HepG2 (cell line): ENCODE data around the gene KLHL21. TPM values are rescaled to one million over a fixed set of nuclear protein-coding genes. Genes with fewer than 3 reads are reported as not detected.

Experiments
- CAMTA2 ChIP-seq: sonication (generic); formaldehyde crosslinking; IDR thresholded peaks from 2 replicates; pipeline ENCODE4 v1.4.0; 2020; ENCODE audit warnings: mild to moderate bottlenecking, missing genetic modification reagents, borderline replicate concordance
- CREB1 ChIP-seq, 2 experiments: fragments of 450-650 bp in 1 of 2; IDR thresholded peaks; 2 replicates each; pipeline ENCODE4 v1.6.1; 2016 to 2017; ENCODE audit warnings: control low read depth in 1 of 2, mild to moderate bottlenecking in 1 of 2, missing compliant biosample characterization in 1 of 2, missing genetic modification characterization in 1 of 2
- GABPB1 ChIP-seq: IDR thresholded peaks from 2 replicates; pipeline ENCODE4 v1.6.1; 2016; ENCODE audit warnings: mild to moderate bottlenecking, missing genetic modification reagents, moderate library complexity, missing compliant biosample characterization
- MIXL1 ChIP-seq: IDR thresholded peaks from 2 replicates; pipeline ENCODE4 v1.6.1; 2016
- POLR2A ChIP-seq, 2 experiments: IDR thresholded peaks; 2 replicates each; pipeline ENCODE4 v1.6.1; 2011; ENCODE audit warnings: low read depth in 2 of 2, low read length in 2 of 2, mild to moderate bottlenecking in 1 of 2, moderate library complexity in 1 of 2; ENCODE audit not compliant: insufficient read depth in 1 of 2
- SMAD3 ChIP-seq: sonication (generic); formaldehyde crosslinking; IDR thresholded peaks from 2 replicates; pipeline ENCODE4 v1.4.0; 2020; ENCODE audit warnings: missing genetic modification reagents
- ZFP36L1 ChIP-seq: sonication (generic); formaldehyde crosslinking; IDR thresholded peaks from 2 replicates; pipeline ENCODE4 v1.8.0; 2022; ENCODE audit warnings: mild to moderate bottlenecking, missing genetic modification reagents, moderate library complexity
- ZNF484 ChIP-seq: sonication (generic); formaldehyde crosslinking; IDR thresholded peaks from 2 replicates; pipeline ENCODE4 v1.5.1; 2020; ENCODE audit warnings: mild to moderate bottlenecking, low read depth, missing genetic modification reagents, borderline replicate concordance
- ZNF546 ChIP-seq: sonication (generic); formaldehyde crosslinking; conservative IDR thresholded peaks from 2 replicates; pipeline ENCODE4 v1.8.1; 2023; ENCODE audit warnings: mild to moderate bottlenecking, missing genetic modification reagents
- ZNF589 ChIP-seq: sonication (generic); formaldehyde crosslinking; conservative IDR thresholded peaks from 2 replicates; pipeline ENCODE4 v1.8.0; 2022; ENCODE audit warnings: mild to moderate bottlenecking, moderate library complexity, missing genetic modification reagents
- ZNF687 ChIP-seq: sonication (generic); formaldehyde crosslinking; IDR thresholded peaks from 2 replicates; pipeline ENCODE4 v1.5.1; 2020; ENCODE audit warnings: mild to moderate bottlenecking, missing genetic modification reagents, moderate library complexity
- polyA plus RNA-seq, 8 experiments: library from polyadenylated mRNA; depleted of rRNA in 3 of 8; stranded (reverse) in 7 of 8; unstranded in 1 of 8; fragments of >200 nt; fragmentation: Illumina TruSeq in 4 of 8; extraction: Trizol in 4 of 8; gene quantifications; 2 replicates each; pipeline versions ENCODE4 v1.2.1 to v1.2.3, GENCODE V29; 2011 to 2016; ENCODE audit warnings: low read depth in 4 of 8, missing spikeins in 1 of 8, mixed read lengths in 1 of 8; ENCODE audit not compliant: insufficient read depth in 1 of 8
- total RNA-seq, 5 experiments: library from RNA; depleted of rRNA; stranded (reverse); fragments of >200 nt; fragmentation: Illumina TruSeq; extraction: Trizol; gene quantifications; 2 replicates each; pipeline ENCODE4 v1.2.3, GENCODE V29; 2016; ENCODE audit warnings: low read depth in 1 of 5
- TF ChIP-seq, protein P1 (sequence below): sonication (generic); formaldehyde crosslinking; IDR thresholded peaks from 2 replicates; pipeline ENCODE4 v1.8.0; 2022; ENCODE audit warnings: mild to moderate bottlenecking, missing genetic modification reagents
- TF ChIP-seq, protein P2 (sequence below): fragments of 450-650 bp; IDR thresholded peaks from 2 replicates; pipeline ENCODE4 v1.6.1; 2017
- TF ChIP-seq, protein P3 (sequence below), 2 experiments: fragments of 450-650 bp in 1 of 2; sonication (generic) in 1 of 2; formaldehyde crosslinking; IDR thresholded peaks; 2 replicates each; pipeline versions ENCODE4 v1.5.0 to v1.8.0; 2020 to 2022; ENCODE audit warnings: mild to moderate bottlenecking in 1 of 2, missing genetic modification reagents in 1 of 2
- TF ChIP-seq, protein P4 (sequence below): sonication (generic); formaldehyde crosslinking; IDR thresholded peaks from 2 replicates; pipeline ENCODE4 v1.8.0; 2022; ENCODE audit warnings: low read depth, missing genetic modification reagents
- TF ChIP-seq, protein P5 (sequence below): sonication (generic); formaldehyde crosslinking; IDR thresholded peaks from 2 replicates; pipeline ENCODE4 v1.8.0; 2022; ENCODE audit warnings: missing genetic modification reagents, mild to moderate bottlenecking, moderate library complexity, borderline replicate concordance

Gene KLHL21
- total and polyA plus RNA-seq, 2 of the 13 experiments (the other 11 are each of a cell fraction or from before 2014, with no cell fraction given) = 14.8 to 25.0 TPM

DNA sequence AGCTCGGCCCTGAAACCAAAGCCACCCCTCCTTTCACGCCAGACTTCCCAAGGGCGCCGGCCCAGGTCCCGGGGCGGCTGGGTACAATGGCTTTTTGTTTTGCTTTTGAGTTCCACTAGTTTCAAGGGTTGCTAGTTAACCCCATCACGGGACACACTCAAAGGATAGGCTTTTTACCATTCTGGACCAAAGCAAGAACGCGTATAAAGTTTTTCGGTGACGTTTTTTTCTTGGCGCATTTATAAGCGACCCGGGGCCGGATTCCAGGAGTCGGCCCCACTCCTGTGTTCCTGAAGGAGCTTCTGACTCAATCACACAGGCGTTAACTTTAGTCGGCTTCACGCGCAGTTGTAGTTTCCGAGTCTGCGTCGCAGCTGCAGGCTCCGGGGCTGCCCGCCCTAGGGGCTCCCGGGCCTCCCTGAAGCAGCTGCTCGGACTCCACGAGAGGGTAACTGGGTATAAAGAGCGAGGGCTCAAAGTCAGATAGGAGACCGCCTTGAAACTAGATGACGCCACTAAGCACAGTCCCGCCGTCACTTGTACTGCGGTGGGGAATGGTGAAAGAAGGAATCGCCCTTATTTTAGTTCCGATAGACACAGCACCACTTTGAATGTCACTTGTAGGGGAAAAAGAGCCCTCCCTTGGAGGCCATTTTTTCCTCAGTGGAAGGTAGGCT, 707 bp upstream of the KLHL21 start (continued):
- TF ChIP-seq ZNF484 (CRISPR knock-in tag) (0 out of 2 replicates have a peak, but pooled peaks have one; percentile 36), MIXL1 (CRISPR knock-in tag) (0 out of 2 replicates have a peak, but pooled peaks have one; percentile 7), SMAD3 (CRISPR knock-in tag) (0 out of 2 replicates have a peak, but pooled peaks have one; percentile 36), CAMTA2 (CRISPR knock-in tag) (0 out of 2 replicates have a peak, but pooled peaks have one; percentile 62), POLR2A (IDR thresholded peaks at IDR 0.05; ENCODE audit: insufficient read depth in 1 of 2, low read depth in 2 of 2, low read length in 2 of 2) (peak in 1 of 2 experiments; percentile 73; a peak in 2 of 4 replicates), ZNF589 (0 out of 2 replicates have a peak, but pooled peaks have one; percentile 38), CREB1 (IDR thresholded peaks at IDR 0.05) (peak; percentile 42; the same call in 1 of the 2 replicates), CREB1 (CRISPR knock-in tag; IDR thresholded peaks at IDR 0.05) (peak; percentile 76), ZNF546 (CRISPR knock-in tag) (0 out of 2 replicates have a peak, but pooled peaks have one; percentile 6), GABPB1 (CRISPR knock-in tag) (no peak), ZNF687 (CRISPR knock-in tag) (no peak), ZFP36L1 (CRISPR knock-in tag) (0 out of 2 replicates have a peak, but pooled peaks have one; percentile 24)
- TF ChIP-seq, protein P1, sequence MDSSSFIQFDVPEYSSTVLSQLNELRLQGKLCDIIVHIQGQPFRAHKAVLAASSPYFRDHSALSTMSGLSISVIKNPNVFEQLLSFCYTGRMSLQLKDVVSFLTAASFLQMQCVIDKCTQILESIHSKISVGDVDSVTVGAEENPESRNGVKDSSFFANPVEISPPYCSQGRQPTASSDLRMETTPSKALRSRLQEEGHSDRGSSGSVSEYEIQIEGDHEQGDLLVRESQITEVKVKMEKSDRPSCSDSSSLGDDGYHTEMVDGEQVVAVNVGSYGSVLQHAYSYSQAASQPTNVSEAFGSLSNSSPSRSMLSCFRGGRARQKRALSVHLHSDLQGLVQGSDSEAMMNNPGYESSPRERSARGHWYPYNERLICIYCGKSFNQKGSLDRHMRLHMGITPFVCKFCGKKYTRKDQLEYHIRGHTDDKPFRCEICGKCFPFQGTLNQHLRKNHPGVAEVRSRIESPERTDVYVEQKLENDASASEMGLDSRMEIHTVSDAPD = 0 out of 2 replicates have a peak, but pooled peaks have one; percentile 22
- TF ChIP-seq, protein P2, sequence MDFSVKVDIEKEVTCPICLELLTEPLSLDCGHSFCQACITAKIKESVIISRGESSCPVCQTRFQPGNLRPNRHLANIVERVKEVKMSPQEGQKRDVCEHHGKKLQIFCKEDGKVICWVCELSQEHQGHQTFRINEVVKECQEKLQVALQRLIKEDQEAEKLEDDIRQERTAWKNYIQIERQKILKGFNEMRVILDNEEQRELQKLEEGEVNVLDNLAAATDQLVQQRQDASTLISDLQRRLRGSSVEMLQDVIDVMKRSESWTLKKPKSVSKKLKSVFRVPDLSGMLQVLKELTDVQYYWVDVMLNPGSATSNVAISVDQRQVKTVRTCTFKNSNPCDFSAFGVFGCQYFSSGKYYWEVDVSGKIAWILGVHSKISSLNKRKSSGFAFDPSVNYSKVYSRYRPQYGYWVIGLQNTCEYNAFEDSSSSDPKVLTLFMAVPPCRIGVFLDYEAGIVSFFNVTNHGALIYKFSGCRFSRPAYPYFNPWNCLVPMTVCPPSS = no peak
- TF ChIP-seq, protein P3, sequence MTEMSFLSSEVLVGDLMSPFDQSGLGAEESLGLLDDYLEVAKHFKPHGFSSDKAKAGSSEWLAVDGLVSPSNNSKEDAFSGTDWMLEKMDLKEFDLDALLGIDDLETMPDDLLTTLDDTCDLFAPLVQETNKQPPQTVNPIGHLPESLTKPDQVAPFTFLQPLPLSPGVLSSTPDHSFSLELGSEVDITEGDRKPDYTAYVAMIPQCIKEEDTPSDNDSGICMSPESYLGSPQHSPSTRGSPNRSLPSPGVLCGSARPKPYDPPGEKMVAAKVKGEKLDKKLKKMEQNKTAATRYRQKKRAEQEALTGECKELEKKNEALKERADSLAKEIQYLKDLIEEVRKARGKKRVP (CRISPR knock-in tag; IDR thresholded peaks at IDR 0.05) = 0 out of 4 replicates have a peak, but pooled peaks of 1 of the 2 experiments have one; percentile 7
- TF ChIP-seq, protein P4, sequence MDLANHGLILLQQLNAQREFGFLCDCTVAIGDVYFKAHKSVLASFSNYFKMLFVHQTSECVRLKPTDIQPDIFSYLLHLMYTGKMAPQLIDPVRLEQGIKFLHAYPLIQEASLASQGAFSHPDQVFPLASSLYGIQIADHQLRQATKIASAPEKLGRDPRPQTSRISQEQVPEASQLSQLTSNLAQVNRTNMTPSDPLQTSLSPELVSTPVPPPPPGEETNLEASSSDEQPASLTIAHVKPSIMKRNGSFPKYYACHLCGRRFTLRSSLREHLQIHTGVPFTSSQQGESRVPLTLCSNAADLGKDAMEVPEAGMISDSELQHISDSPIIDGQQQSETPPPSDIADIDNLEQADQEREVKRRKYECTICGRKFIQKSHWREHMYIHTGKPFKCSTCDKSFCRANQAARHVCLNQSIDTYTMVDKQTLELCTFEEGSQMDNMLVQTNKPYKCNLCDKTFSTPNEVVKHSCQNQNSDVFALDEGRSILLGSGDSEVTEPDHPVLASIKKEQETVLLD (CRISPR knock-in tag) = peak; percentile 45; the same call in 1 of the 2 replicates
- TF ChIP-seq, protein P5, sequence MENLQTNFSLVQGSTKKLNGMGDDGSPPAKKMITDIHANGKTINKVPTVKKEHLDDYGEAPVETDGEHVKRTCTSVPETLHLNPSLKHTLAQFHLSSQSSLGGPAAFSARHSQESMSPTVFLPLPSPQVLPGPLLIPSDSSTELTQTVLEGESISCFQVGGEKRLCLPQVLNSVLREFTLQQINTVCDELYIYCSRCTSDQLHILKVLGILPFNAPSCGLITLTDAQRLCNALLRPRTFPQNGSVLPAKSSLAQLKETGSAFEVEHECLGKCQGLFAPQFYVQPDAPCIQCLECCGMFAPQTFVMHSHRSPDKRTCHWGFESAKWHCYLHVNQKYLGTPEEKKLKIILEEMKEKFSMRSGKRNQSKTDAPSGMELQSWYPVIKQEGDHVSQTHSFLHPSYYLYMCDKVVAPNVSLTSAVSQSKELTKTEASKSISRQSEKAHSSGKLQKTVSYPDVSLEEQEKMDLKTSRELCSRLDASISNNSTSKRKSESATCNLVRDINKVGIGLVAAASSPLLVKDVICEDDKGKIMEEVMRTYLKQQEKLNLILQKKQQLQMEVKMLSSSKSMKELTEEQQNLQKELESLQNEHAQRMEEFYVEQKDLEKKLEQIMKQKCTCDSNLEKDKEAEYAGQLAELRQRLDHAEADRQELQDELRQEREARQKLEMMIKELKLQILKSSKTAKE (CRISPR knock-in tag) = peak; percentile 40; the same call in 1 of the 2 replicates
